ENCODE results near the gene PRSS48.

PRSS48 gene

GRCh38 chr4:151322570-151322969 is 45.6 kb downstream of the PRSS48 start:
- H3K4me2 ChIP-seq (ENCODE audit: low read length) = no peak overlapping the region
- no peak for TF ChIP-seq CTCF (IDR thresholded peaks at IDR 0.05; ENCODE audit: low read length)
- TF ChIP-seq EZH2 (IDR thresholded peaks at IDR 0.05; ENCODE audit: borderline replicate concordance, low read length) = no peak
- no peaks in the 10 kb centered on the region for H3F3A ChIP-seq (ENCODE audit: insufficient read depth, low read length)
- no peak overlapping the region for H3K9ac ChIP-seq (ENCODE audit: low read length)
- no peaks in the 10 kb centered on the region for H3K79me2 ChIP-seq (ENCODE audit: insufficient read depth, low read length)
- no peak overlapping the region for H2AFZ ChIP-seq (ENCODE audit: low read length)
- H3K9me3 ChIP-seq (ENCODE audit: low read length) = no peaks in the 10 kb centered on the region
- H3K4me3 ChIP-seq (ENCODE audit: low read depth, low read length, poor library complexity, severe bottlenecking) = no peak overlapping the region
- H3K9me2 ChIP-seq (ENCODE audit: low read depth, low read length) = no peaks in the 10 kb centered on the region
- no peaks in the 10 kb centered on the region for H3K4me1 ChIP-seq (ENCODE audit: insufficient read depth, low read length, severe bottlenecking)
- no peaks in the 10 kb centered on the region for H3K27me3 ChIP-seq (ENCODE audit: insufficient read depth, low read length)
- no peak overlapping the region for H3K27ac ChIP-seq (ENCODE audit: low read depth, low read length, poor library complexity, severe bottlenecking)
- H4K20me1 ChIP-seq (ENCODE audit: insufficient read depth, low read length) = no peaks in the 10 kb centered on the region
- H3K36me3 ChIP-seq (ENCODE audit: insufficient read depth, low read length) = no peaks in the 10 kb centered on the region

- TF ChIP-seq EZH2 (IDR thresholded peaks at IDR 0.05; ENCODE audit: borderline replicate concordance, low read length) (no peak), CTCF (IDR thresholded peaks at IDR 0.05; ENCODE audit: low read length) (no peak)
- Histone ChIP-seq H3K9ac (ENCODE audit: low read length) (no peak overlapping the region), H4K20me1 (ENCODE audit: insufficient read depth, low read length) (no peaks in the 10 kb centered on the region), H2AFZ (ENCODE audit: low read length) (no peak overlapping the region), H3K27ac (ENCODE audit: low read depth, low read length, poor library complexity, severe bottlenecking) (no peak overlapping the region), H3K9me3 (ENCODE audit: low read length) (no peaks in the 10 kb centered on the region), H3K9me2 (ENCODE audit: low read depth, low read length) (no peaks in the 10 kb centered on the region), H3K79me2 (ENCODE audit: insufficient read depth, low read length) (no peaks in the 10 kb centered on the region), H3F3A (ENCODE audit: insufficient read depth, low read length) (no peaks in the 10 kb centered on the region), H3K27me3 (ENCODE audit: insufficient read depth, low read length) (no peaks in the 10 kb centered on the region), H3K4me1 (ENCODE audit: insufficient read depth, low read length, severe bottlenecking) (no peaks in the 10 kb centered on the region), H3K4me3 (ENCODE audit: low read depth, low read length, poor library complexity, severe bottlenecking) (no peak overlapping the region), H3K36me3 (ENCODE audit: insufficient read depth, low read length) (no peaks in the 10 kb centered on the region), H3K4me2 (ENCODE audit: low read length) (no peak overlapping the region)
Measured at GRCh38 chr4:151323667-151324066, 46.7 kb downstream of the PRSS48 start.

GRCh38 chr4:151324124-151324751 is 47.3 kb downstream of the PRSS48 start:
- no peak overlapping the region for H3K4me3 ChIP-seq (ENCODE audit: low read depth, low read length, poor library complexity, severe bottlenecking)
- H3K4me2 ChIP-seq (ENCODE audit: low read length) = no peak overlapping the region
- H3K9ac ChIP-seq (ENCODE audit: low read length) = no peak overlapping the region

More at GRCh38 chr4:151324124-151324751, 47.3 kb downstream of the PRSS48 start:
- Histone ChIP-seq H3K36me3 (ENCODE audit: insufficient read depth, low read length) (no peaks in the 10 kb centered on the region), H2AFZ (ENCODE audit: low read length) (no peak overlapping the region), H3K9me2 (ENCODE audit: low read depth, low read length) (no peaks in the 10 kb centered on the region), H3K79me2 (ENCODE audit: insufficient read depth, low read length) (no peaks in the 10 kb centered on the region), H3K27me3 (ENCODE audit: insufficient read depth, low read length) (no peaks in the 10 kb centered on the region), H3F3A (ENCODE audit: insufficient read depth, low read length) (no peaks in the 10 kb centered on the region), H4K20me1 (ENCODE audit: insufficient read depth, low read length) (no peaks in the 10 kb centered on the region), H3K4me1 (ENCODE audit: insufficient read depth, low read length, severe bottlenecking) (no peaks in the 10 kb centered on the region), H3K27ac (ENCODE audit: low read depth, low read length, poor library complexity, severe bottlenecking) (no peak overlapping the region), H3K9me3 (ENCODE audit: low read length) (no peaks in the 10 kb centered on the region)
- TF ChIP-seq CTCF (IDR thresholded peaks at IDR 0.05; ENCODE audit: low read length) = no peak
- no peak for TF ChIP-seq EZH2 (IDR thresholded peaks at IDR 0.05; ENCODE audit: borderline replicate concordance, low read length)

Data from OCI-LY1 (cell line).